ENCODE measurements around the gene SLC2A6. TPM values are rescaled to one million over a fixed set of nuclear protein-coding genes. Genes with fewer than 3 reads are reported as not detected.

SLC2A6 gene
- total RNA-seq, 1 experiment from 2014 or later: 10.7 TPM

GRCh38 chr9:133457748-133458147 is 21.2 kb downstream of the SLC2A6 start:
- no peak overlapping the region for H3K9ac ChIP-seq (ENCODE audit: low read length)
- no peak overlapping the region for H3K4me3 ChIP-seq (replicated peaks in 1 of 2; ENCODE audit: low read depth in 1 of 2, low read length in 2 of 2)
- BruUV-seq (replicated peaks): no TSS peak
- ATAC-seq: no peak
- no peaks in the 10 kb centered on the region for H4K20me1 ChIP-seq (ENCODE audit: insufficient read depth)
- no peak overlapping the region for H3K4me2 ChIP-seq (ENCODE audit: low read length)
- no peak overlapping the region for H3K27ac ChIP-seq (ENCODE audit: low read depth, low read length)
- ChIA-PET RAD21 (ENCODE audit: low non-redundant PET in 1 of 2, low total read pairs in 2 of 2, uncharacterized antibody in 2 of 2, unreplicated experiment in 2 of 2) (no interaction called here), CTCF (no interaction called here), POLR2A (no interaction called here)
- no peaks in the 10 kb centered on the region for H3K79me2 ChIP-seq (ENCODE audit: insufficient read depth, low read length)
- peaks cover 16 to 17% of the 10 kb centered on the region in 2 experiments for H3K4me1 ChIP-seq (ENCODE audit: control insufficient read depth in 1 of 2, insufficient read depth in 2 of 2, low read length in 2 of 2)
- no peak overlapping the region for H2AFZ ChIP-seq (ENCODE audit: low read depth, low read length, poor library complexity, severe bottlenecking)
- no peaks in the 10 kb centered on the region for H3K36me3 ChIP-seq (ENCODE audit: control insufficient read depth in 1 of 2, insufficient read depth in 2 of 2, low read length in 2 of 2)
- no peak for DNase-seq (ENCODE audit: low read depth, low spot score)
- TF ChIP-seq MAX (IDR thresholded peaks at IDR 0.05) (no peak), CTCF (IDR thresholded peaks at IDR 0.05 in 2 of 3, conservative IDR thresholded peaks at IDR 0.05 in 1 of 3; ENCODE audit: borderline replicate concordance in 1 of 3, insufficient read depth in 1 of 3, low read depth in 2 of 3, low read length in 2 of 3) (no peak), TCF7L2 (IDR thresholded peaks at IDR 0.05; ENCODE audit: borderline replicate concordance, extremely low read depth, insufficient read depth, insufficient read length) (no peak), JUND (IDR thresholded peaks at IDR 0.05) (no peak), FOSL1 (IDR thresholded peaks at IDR 0.05; ENCODE audit: low read depth) (no peak), ZFX (IDR thresholded peaks at IDR 0.05) (no peak), ATF3 (IDR thresholded peaks at IDR 0.05) (no peak), ZNF274 (IDR thresholded peaks at IDR 0.05; ENCODE audit: low read depth, low read length) (no peak), POLR2AphosphoS5 (IDR thresholded peaks at IDR 0.05; ENCODE audit: low read depth, low read length) (no peak), POLR2A (IDR thresholded peaks at IDR 0.05; ENCODE audit: borderline replicate concordance, extremely low read depth, insufficient read depth, insufficient read length) (no peak), EZH2phosphoT487 (IDR thresholded peaks at IDR 0.05; ENCODE audit: borderline replicate concordance) (no peak), CEBPB (IDR thresholded peaks at IDR 0.05; ENCODE audit: low read depth) (no peak), SRF (IDR thresholded peaks at IDR 0.05; ENCODE audit: low read depth) (no peak), SIN3A (IDR thresholded peaks at IDR 0.05; ENCODE audit: low read depth) (no peak), EZH2 (IDR thresholded peaks at IDR 0.05) (no peak)
- H3K27me3 ChIP-seq (ENCODE audit: insufficient read depth, low read length): no peaks in the 10 kb centered on the region
- intact Hi-C loops (cut with micrococcal nuclease): no loop called here
- no peaks in the 10 kb centered on the region for H3K9me3 ChIP-seq (ENCODE audit: control insufficient read depth in 1 of 2, insufficient read depth in 1 of 2, low read depth in 1 of 2, low read length in 2 of 2)
- no peaks in the 10 kb centered on the region for H3K9me2 ChIP-seq (ENCODE audit: insufficient read depth)

Data from HCT116 (cell line).